Stimulated activated CD4-positive, alpha-beta T cell treated with anti-CD3 and anti-CD28 coated beads, Interleukin-4, amount 100 ng/mL, for 48 hours (primary cell): Measurements from ENCODE around the gene NDOR1.

Experiments
- DNase-seq, 2 donors: peaks; one replicate each; pipeline ENCODE4 v3.0.0-alpha.2; 2020; ENCODE audit warnings: low read depth in 2 of 2

The NDOR1 gene

DNA sequence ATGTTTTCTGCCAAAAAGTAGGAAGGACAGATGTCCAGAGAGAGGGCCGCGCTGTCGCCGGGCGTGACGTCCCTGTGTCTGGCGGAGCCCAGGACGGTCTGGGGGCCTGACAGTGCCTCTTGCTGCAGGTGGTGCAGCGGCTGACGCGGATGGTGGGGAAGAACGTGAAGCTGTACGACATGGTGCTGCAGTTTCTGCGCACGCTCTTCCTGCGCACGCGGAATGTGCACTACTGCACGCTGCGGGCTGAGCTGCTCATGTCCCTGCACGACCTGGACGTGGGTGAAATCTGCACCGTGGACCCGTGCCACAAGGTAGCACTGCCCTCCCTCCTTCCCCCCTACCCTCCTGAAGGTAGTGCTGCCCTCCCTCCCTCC, 57.4 kb downstream of the NDOR1 start:
- no peak for DNase-seq

DNA sequence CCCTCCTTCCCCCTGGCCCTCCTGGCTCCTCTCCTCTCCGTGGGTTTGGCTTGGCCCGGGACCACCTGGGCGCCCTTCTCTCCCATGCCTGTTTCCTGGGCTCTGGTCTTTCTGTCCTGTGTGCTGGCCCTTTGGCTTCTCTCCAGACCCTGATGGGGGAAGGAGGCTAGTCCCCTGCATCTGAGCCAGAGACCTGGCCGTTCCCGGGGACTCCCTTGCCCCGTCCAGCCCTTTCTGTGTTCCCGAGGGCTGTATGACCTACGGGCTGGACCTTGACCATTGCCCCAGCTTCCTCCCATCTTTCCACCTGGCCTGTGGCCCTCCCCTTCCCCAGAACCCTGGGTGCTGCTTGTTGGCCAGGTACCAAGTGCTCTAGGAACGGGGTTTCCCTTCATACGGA, 58.0 kb downstream of the NDOR1 start:
- DNase-seq = no peak

DNA sequence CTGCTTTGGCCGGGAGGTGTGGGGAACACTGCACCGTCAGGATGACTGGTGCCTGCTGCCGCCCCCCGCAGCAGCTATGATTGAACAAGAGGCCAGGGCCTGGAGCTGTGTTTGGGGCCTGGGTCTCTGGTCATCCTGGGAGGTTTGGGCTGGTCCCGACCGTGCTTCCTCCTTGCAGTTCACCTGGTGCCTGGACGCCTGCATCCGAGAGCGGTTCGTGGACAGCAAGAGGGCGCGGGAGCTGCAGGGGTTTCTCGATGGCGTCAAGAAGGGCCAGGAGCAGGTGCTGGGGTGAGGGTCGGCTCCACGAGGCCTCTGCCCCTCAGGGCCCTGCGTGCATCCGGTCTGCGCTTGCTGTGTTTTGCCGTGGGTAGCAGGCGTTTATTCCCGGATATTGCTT, 58.6 kb downstream of the NDOR1 start:
- DNase-seq = no peak

DNA sequence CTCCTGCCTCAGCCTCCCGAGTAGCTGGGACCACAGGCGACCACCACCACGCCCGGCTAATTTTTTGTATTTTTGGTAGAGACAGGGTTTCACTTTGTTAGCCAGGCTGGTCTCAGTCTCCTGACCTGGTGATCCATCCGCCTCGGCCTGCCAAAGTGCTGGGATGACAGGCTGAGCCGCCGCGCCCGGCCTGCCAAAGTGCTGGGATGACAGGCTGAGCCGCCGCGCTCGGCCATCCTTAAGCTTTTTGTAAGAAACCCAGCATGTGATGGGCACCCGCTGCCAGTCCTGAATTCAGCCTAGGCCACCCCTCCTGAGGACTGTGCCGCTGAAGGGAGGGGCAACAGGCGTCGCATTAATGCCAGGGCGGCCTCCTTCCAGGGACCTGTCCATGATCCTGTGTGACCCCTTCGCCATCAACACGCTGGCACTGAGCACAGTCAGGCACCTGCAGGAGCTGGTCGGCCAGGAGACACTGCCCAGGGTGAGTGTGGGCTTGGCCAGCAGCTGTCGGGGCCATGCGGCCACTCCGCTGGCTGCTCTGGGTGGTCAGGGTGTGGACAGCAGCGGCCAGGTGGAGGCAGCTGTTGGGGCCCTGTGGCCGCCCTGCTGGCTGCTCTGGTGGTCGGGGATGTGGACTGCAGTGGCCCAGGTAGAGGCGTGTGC, 60.1 kb downstream of the NDOR1 start:
- no peak for DNase-seq

GRCh38 chr9:137266162-137266527, 60.6 kb downstream of the NDOR1 start:
- no peak for DNase-seq
